Transverse colon (tissue), 3 donors: Measurements from ENCODE around the gene MKRN3.

Source experiments
- EP300 ChIP-seq: sonication (generic); formaldehyde crosslinking; IDR thresholded peaks from one replicate; pipeline ENCODE4 v1.6.1; 2017; ENCODE audit warnings: antibody characterized with exemption, low read depth
- TF ChIP-seq, protein P1 (sequence below), 5 experiments: fragments of 200-600 bp in 3 of 5; fragments of 450-650 bp in 2 of 5; sonication (generic) in 3 of 5; IDR thresholded peaks; 1 replicate in 2 of 5; 2 replicates in 3 of 5; pipeline ENCODE4 v1.5.1; 2016 to 2017; ENCODE audit warnings: antibody characterized with exemption in 5 of 5, inconsistent platforms in 3 of 5, mild to moderate bottlenecking in 2 of 5, moderate library complexity in 1 of 5

GRCh38 chr15:23566651-23567050 lies 1.2 kb downstream of the MKRN3 start:
- TF ChIP-seq, protein P1, sequence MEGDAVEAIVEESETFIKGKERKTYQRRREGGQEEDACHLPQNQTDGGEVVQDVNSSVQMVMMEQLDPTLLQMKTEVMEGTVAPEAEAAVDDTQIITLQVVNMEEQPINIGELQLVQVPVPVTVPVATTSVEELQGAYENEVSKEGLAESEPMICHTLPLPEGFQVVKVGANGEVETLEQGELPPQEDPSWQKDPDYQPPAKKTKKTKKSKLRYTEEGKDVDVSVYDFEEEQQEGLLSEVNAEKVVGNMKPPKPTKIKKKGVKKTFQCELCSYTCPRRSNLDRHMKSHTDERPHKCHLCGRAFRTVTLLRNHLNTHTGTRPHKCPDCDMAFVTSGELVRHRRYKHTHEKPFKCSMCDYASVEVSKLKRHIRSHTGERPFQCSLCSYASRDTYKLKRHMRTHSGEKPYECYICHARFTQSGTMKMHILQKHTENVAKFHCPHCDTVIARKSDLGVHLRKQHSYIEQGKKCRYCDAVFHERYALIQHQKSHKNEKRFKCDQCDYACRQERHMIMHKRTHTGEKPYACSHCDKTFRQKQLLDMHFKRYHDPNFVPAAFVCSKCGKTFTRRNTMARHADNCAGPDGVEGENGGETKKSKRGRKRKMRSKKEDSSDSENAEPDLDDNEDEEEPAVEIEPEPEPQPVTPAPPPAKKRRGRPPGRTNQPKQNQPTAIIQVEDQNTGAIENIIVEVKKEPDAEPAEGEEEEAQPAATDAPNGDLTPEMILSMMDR (IDR thresholded peaks at IDR 0.05), result no peak
- no peak for TF ChIP-seq EP300
